Measurements from ENCODE around the gene MLLT11.
A peak's percentile ranks its signal among the peaks of the same experiment; 100 is the strongest.

Gene MLLT11

GRCh38 chr1:151060007-151060656 lies at the start of gene MLLT11:
Gene MLLT11, plus strand, starts transcription at chr1:151060397. Its CDS starts 6,828 bp downstream, at chr1:151067225.
- Mint-ChIP-seq H3K36me3 (peaks cover 36% of the 10 kb centered on the region), H3K27ac (peak within 1 kb of the TSS; percentile 90), H3K27me3 (no peaks in the 10 kb centered on the region), H3K4me1 (peaks cover 53% of the 10 kb centered on the region), H3K9me3 (no peaks in the 10 kb centered on the region), H3K4me3 (peak within 1 kb of the TSS; percentile 86)
- no peak for ATAC-seq

- H3K4me1 Mint-ChIP-seq, result peaks cover 44% of the 10 kb centered on the region
- no peak for ATAC-seq
- no peak overlapping the region for H3K4me3 Mint-ChIP-seq
- H3K9me3 Mint-ChIP-seq, result no peaks in the 10 kb centered on the region
- H3K27me3 Mint-ChIP-seq, result no peaks in the 10 kb centered on the region
- no peak overlapping the region for H3K27ac Mint-ChIP-seq
- peaks cover 5% of the 10 kb centered on the region for H3K36me3 Mint-ChIP-seq
Measured at GRCh38 chr1:151011154-151011850, 48.9 kb upstream of the MLLT11 start.

- Mint-ChIP-seq H3K27me3 (no peaks in the 10 kb centered on the region), H3K4me3 (no peak overlapping the region), H3K4me1 (peaks cover 28% of the 10 kb centered on the region), H3K36me3 (peaks cover 5% of the 10 kb centered on the region), H3K9me3 (no peaks in the 10 kb centered on the region), H3K27ac (no peak overlapping the region)
- ATAC-seq, result no peak
Measured at GRCh38 chr1:151012684-151013471, 47.3 kb upstream of the MLLT11 start.

GRCh38 chr1:151013518-151013917 lies 46.7 kb upstream of the MLLT11 start:
- ATAC-seq, result no peak
- H3K4me3 Mint-ChIP-seq, result no peak overlapping the region
- H3K36me3 Mint-ChIP-seq, result peaks cover 6% of the 10 kb centered on the region
- H3K27ac Mint-ChIP-seq, result no peak overlapping the region
- no peaks in the 10 kb centered on the region for H3K27me3 Mint-ChIP-seq
- H3K4me1 Mint-ChIP-seq, result peaks cover 22% of the 10 kb centered on the region
- no peaks in the 10 kb centered on the region for H3K9me3 Mint-ChIP-seq

GRCh38 chr1:151024540-151025146 lies 35.6 kb upstream of the MLLT11 start:
- H3K9me3 Mint-ChIP-seq, result no peaks in the 10 kb centered on the region
- no peaks in the 10 kb centered on the region for H3K27me3 Mint-ChIP-seq
- peaks cover 32% of the 10 kb centered on the region for H3K36me3 Mint-ChIP-seq
- H3K4me1 Mint-ChIP-seq, result peaks cover 6% of the 10 kb centered on the region
- H3K27ac Mint-ChIP-seq, result no peak overlapping the region
- ATAC-seq, result peak; percentile 83
- no peak overlapping the region for H3K4me3 Mint-ChIP-seq

GRCh38 chr1:151026460-151026859 lies 33.7 kb upstream of the MLLT11 start:
- peaks cover 6% of the 10 kb centered on the region for H3K4me1 Mint-ChIP-seq
- H3K27ac Mint-ChIP-seq, result no peak overlapping the region
- ATAC-seq, result no peak
- no peaks in the 10 kb centered on the region for H3K9me3 Mint-ChIP-seq
- H3K36me3 Mint-ChIP-seq, result peaks cover 48% of the 10 kb centered on the region
- H3K27me3 Mint-ChIP-seq, result no peaks in the 10 kb centered on the region
- H3K4me3 Mint-ChIP-seq, result no peak overlapping the region

GRCh38 chr1:151032164-151032563 lies 28.0 kb upstream of the MLLT11 start:
- Mint-ChIP-seq H3K27me3 (no peaks in the 10 kb centered on the region), H3K4me1 (no peaks in the 10 kb centered on the region), H3K9me3 (no peaks in the 10 kb centered on the region), H3K4me3 (no peak overlapping the region), H3K36me3 (peaks cover 57% of the 10 kb centered on the region), H3K27ac (no peak overlapping the region)
- no peak for ATAC-seq

GRCh38 chr1:151035167-151035566 lies 25.0 kb upstream of the MLLT11 start:
- Mint-ChIP-seq H3K9me3 (no peaks in the 10 kb centered on the region), H3K27ac (peak overlapping the region; percentile 1), H3K4me3 (no peak overlapping the region), H3K4me1 (no peaks in the 10 kb centered on the region), H3K27me3 (no peaks in the 10 kb centered on the region), H3K36me3 (peaks cover 47% of the 10 kb centered on the region)
- ATAC-seq, result no peak

GRCh38 chr1:151036356-151036755 lies 23.8 kb upstream of the MLLT11 start, which contains the start of gene BNIPL:
Gene BNIPL, plus strand, starts transcription at chr1:151036586. Its CDS starts 140 bp downstream, at chr1:151036726.
- H3K36me3 Mint-ChIP-seq, result peaks cover 35% of the 10 kb centered on the region
- no peak for ATAC-seq
- H3K27me3 Mint-ChIP-seq, result no peaks in the 10 kb centered on the region
- H3K4me3 Mint-ChIP-seq, result no peak within 1 kb of the TSS
- H3K9me3 Mint-ChIP-seq, result no peaks in the 10 kb centered on the region
- no peak within 1 kb of the TSS for H3K27ac Mint-ChIP-seq
- no peaks in the 10 kb centered on the region for H3K4me1 Mint-ChIP-seq

- H3K36me3 Mint-ChIP-seq, result peaks cover 32% of the 10 kb centered on the region
- no peaks in the 10 kb centered on the region for H3K27me3 Mint-ChIP-seq
- no peak for ATAC-seq
- H3K27ac Mint-ChIP-seq, result no peak overlapping the region
- H3K4me1 Mint-ChIP-seq, result no peaks in the 10 kb centered on the region
- no peak overlapping the region for H3K4me3 Mint-ChIP-seq
- no peaks in the 10 kb centered on the region for H3K9me3 Mint-ChIP-seq
Measured at GRCh38 chr1:151037032-151037431, 23.2 kb upstream of the MLLT11 start.

- H3K4me1 Mint-ChIP-seq, result no peaks in the 10 kb centered on the region
- no peak for ATAC-seq
- no peak overlapping the region for H3K4me3 Mint-ChIP-seq
- H3K27me3 Mint-ChIP-seq, result no peaks in the 10 kb centered on the region
- peaks cover 23% of the 10 kb centered on the region for H3K36me3 Mint-ChIP-seq
- no peak overlapping the region for H3K27ac Mint-ChIP-seq
- no peaks in the 10 kb centered on the region for H3K9me3 Mint-ChIP-seq
Measured at GRCh38 chr1:151039521-151039920, 20.7 kb upstream of the MLLT11 start.

GRCh38 chr1:151043163-151043562 lies 17.0 kb upstream of the MLLT11 start:
- H3K27me3 Mint-ChIP-seq, result no peaks in the 10 kb centered on the region
- ATAC-seq, result no peak
- H3K36me3 Mint-ChIP-seq, result peaks cover 13% of the 10 kb centered on the region
- no peaks in the 10 kb centered on the region for H3K9me3 Mint-ChIP-seq
- no peak overlapping the region for H3K27ac Mint-ChIP-seq
- H3K4me1 Mint-ChIP-seq, result peaks cover 23% of the 10 kb centered on the region
- no peak overlapping the region for H3K4me3 Mint-ChIP-seq

- peak; percentile 88 for ATAC-seq
- Mint-ChIP-seq H3K4me3 (peak within 1 kb of the TSS; percentile 92), H3K36me3 (peaks cover 18% of the 10 kb centered on the region), H3K4me1 (peaks cover 37% of the 10 kb centered on the region), H3K9me3 (no peaks in the 10 kb centered on the region), H3K27me3 (no peaks in the 10 kb centered on the region), H3K27ac (peak within 1 kb of the TSS; percentile 95)
Measured at GRCh38 chr1:151047591-151047924, 12.6 kb upstream of the MLLT11 start, which contains the start of gene C1orf56. Gene C1orf56, plus strand, starts transcription at chr1:151047751. Its CDS starts 97 bp downstream, at chr1:151047848.

GRCh38 chr1:151047925-151048644 lies 12.1 kb upstream of the MLLT11 start:
- Mint-ChIP-seq H3K27ac (peak overlapping the region; percentile 95), H3K4me3 (peak overlapping the region; percentile 92), H3K27me3 (no peaks in the 10 kb centered on the region), H3K4me1 (peaks cover 37% of the 10 kb centered on the region), H3K9me3 (no peaks in the 10 kb centered on the region), H3K36me3 (peaks cover 24% of the 10 kb centered on the region)
- ATAC-seq, result peak; percentile 89

Data from stimulated activated memory B cell treated with anti-CD40 and anti-IgM and Interleukin-4, amounts not matched to agents 10 μg/mL and 1 μg/mL and 100 μg/mL, for 72 hours (primary cell).